Measurements from ENCODE around the gene PDC.
"Not testable (repeated sequence)": the region's sequence is repeated elsewhere in the genome, so short reads cannot be mapped to it uniquely, and the experiment has no call there.

The PDC gene

DNA sequence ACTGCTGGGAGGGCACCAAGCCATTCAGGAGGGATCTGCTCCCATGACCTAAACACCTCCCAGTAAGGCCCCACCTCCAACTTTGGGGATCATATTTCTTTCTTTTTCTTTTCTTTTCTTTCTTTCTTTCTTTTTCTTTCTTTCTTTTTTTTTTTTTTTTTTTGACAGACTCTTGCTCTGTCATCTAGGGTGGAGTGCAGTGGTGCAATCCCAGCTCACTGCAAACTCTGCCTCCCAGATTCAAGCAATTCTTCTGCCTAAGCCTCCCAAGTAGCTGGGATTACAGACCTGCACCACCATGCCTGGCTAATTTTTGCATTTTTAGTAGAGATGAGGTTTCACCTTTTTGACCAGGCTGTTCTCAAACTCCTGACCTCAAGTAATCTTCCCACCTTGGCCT lies 4.6 kb upstream of the PDC start:
- DNase-seq = not testable (repeated sequence)

- DNase-seq = no peak
Measured at GRCh38 chr1:186463926-186464325, 3.0 kb upstream of the PDC start.

DNA sequence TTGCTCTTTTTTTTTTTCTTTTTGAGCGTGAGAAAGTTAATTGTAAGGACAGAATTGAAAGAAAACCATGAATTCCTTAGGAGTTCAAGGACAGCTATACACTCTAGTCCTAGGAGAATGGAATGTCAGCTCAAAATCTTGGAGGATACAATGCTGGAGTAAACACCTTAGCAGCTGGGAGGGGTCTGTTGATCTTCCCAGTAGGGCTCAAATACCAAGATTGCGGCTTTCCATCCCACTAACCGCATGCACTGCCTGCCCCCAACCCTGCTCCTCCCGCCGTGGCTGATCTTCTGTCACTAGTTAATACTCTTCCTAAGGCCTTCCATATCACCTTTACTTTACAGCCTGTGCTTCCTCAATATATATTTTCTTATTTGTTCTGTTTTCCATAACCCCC lies 2.6 kb upstream of the PDC start:
- DNase-seq = no peak

- DNase-seq = not testable (repeated sequence)
Measured at GRCh38 chr1:186459161-186459560, 1.8 kb downstream of the PDC start.

DNA sequence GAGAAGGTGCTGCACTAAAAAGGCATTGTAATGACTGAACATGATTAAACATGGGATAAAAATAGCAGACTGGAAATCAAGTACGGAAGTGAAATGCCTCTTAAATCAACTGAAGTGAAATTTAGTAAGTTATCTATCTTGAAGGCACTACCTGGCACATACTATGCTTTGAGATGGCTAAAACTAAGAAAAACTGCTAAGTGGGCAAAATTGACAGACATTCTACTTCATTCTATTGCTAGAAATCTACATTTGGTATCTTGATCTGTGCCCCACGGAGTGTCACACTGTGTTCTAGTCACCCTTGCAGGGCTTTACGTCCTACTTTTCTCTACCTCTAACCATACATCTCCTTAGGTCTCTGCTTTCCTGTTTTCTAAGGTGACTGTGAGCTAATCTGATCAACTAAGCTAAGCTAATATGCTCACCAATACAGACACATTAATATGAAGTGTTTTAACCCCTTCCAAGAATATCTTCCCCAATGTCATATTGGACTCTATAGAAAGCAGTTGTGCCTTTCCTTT lies 4.1 kb downstream of the PDC start:
- no peak for DNase-seq

- no peak for DNase-seq
Measured at GRCh38 chr1:186454981-186455380, 5.9 kb downstream of the PDC start.

DNA sequence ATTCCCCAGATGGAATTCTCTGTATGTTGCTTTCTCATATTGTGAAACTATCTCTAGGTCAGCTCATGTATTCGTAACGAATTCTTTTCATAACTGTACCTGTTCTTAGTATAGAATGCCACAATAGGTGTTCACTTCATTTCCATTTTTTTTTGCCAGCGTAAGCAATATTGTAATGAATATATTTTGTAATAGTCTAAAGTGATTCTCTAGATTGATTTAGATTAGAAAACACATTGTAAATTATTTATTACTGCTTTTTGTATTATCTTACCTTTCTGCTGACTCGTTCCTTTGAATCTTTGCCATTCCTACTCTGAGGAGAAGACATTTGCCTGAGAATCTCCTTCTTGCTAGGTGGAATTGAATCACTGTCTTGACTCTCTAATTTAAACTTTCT lies 14.8 kb downstream of the PDC start:
- no peak for DNase-seq

GRCh38 chr1:186443638-186444037 lies 17.3 kb downstream of the PDC start:
- DNase-seq = no peak

DNA sequence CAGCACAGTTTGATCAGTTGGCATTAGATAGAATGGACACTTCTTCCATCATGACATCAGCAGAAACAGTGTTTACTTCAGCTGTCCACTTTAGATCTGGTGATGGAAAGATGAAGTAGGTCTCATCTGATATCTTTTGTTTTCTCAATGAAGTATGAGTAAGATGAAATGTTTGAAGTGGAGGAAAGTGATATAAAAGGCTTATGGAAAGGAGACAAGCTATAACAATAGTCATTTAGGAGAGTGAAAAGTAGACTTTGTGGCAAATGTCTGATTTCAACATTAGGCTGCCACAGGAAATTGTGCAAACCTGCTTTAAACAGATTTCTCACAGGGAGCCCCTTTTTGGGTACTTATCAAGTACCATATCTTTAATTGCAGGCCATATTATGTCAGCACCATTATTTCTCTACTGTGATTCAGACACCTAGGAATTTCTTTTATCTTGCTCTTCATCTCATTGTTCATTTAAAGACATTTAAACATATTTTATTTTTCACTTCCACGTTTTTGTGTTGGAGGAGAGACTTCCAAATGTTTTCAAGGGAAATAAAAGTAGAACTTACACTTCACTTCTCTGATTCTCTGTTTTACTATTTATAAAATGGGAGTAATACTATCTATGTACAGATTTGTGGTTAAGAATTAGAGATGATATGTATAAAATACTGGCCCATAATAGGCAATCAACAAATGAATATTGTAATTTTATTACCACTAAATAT lies 18.1 kb downstream of the PDC start:
- DNase-seq = no peak

- no peak for DNase-seq
Measured at GRCh38 chr1:186440584-186440983, 20.3 kb downstream of the PDC start.

- DNase-seq = no peak
Measured at GRCh38 chr1:186438567-186438966, 22.3 kb downstream of the PDC start.

GRCh38 chr1:186435336-186435735 lies 25.6 kb downstream of the PDC start:
- no peak for DNase-seq

GRCh38 chr1:186429017-186429416 lies 31.9 kb downstream of the PDC start:
- DNase-seq = no peak

DNA sequence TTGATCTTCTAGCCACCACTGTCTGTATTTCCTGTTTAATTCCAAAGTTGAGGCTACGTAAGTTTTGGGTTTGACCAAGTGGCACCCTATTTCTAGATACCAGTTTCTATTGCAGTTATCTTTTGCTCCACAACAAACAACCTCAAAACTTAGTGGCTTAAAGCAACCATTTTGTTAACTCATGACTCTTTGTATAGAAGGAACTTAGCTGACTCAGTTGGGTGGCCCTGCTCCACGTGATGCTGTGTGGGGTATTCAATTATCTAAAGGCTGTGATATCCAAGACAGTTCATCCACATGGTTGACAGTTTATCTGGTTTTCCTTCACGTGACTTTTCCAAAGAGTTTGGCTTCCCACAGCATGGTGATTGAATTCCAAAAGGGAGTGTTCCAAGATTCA lies 34.8 kb downstream of the PDC start:
- no peak for DNase-seq

DNA sequence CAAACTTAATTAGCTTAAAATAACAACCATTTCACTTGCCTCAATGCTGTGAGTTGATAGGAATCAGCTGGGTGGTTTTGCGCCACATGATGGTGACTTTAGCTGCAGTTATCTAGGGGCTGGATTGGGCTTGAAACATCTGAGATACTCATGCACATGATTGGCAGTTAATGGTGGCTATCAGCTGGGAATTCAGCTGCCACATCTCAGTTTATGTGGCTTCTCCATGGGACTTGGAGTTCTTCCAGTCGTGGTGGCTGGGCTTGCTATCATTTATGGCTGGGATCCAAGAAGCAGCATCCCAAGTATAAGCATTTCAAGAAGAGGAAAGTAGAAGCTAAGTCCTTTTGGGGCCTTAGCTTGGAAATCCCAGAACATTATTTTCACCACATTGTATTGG lies 36.4 kb downstream of the PDC start:
- DNase-seq = no peak

GRCh38 chr1:186421446-186421845 lies 39.5 kb downstream of the PDC start:
- no peak for DNase-seq

GRCh38 chr1:186420923-186421322 lies 40.0 kb downstream of the PDC start:
- no peak for DNase-seq

GRCh38 chr1:186420311-186420710 lies 40.6 kb downstream of the PDC start:
- DNase-seq = no peak

DNA sequence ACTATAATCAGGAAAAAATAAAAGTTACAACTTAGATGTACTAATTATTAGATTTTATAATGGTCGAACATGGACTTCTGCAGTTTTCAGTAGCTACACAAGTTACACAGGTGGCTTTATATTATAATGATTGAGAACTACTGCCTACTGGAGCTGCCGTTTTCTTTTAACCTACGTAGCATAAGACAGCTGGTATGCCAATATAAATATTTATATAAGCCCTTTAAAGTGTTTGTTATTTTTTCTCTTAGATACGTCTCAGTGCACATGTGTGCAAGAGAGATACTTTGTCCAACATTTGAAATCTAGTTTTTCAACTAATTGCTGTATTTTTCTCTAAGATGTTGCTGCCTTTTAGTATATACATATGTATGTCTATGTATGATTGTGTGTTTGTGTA lies 42.4 kb downstream of the PDC start:
- DNase-seq = no peak

- no peak for DNase-seq
Measured at GRCh38 chr1:186413319-186413718, 47.6 kb downstream of the PDC start.

DNA sequence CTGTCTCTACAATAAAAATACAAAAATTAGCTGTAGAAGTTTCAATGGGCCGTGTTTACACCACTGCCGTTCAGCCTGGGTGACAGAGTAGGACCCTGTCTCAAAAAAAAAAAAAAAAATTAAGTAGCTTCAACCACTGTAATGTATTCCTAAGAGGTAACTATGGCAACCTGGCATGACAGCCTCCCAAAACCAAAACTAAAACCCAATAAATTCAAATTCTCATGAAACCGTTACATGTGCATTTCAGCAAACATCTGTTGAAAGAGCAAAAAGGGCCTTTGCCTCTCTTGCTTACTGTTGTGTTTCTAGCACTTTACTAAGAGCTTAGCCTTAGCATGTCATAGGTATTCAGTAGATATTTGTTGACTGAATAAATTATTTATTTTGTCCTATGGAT lies 51.8 kb downstream of the PDC start:
- no peak for DNase-seq

- no peak for DNase-seq
Measured at GRCh38 chr1:186404454-186405051, 56.4 kb downstream of the PDC start.

DNA sequence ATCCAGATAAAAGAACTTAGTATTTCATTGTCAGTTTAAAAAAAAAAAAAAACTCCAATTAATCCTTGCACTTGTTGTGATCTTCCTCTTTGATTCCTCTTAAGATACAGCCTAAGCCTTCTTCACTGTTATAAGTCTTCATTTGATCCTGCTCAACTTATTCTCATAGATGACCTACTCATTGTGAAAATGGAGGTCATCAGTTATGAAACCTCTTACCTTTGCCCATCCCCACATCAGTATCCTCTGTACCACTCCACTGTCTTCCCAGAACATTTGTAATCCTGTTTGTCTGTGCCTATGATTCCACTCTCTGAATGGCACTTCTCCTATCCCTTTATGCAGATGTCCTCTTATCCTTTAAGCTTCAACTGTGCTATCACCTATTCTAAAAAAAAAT lies 57.3 kb downstream of the PDC start:
- no peak for DNase-seq

GRCh38 chr1:186401446-186401845 lies 59.5 kb downstream of the PDC start:
- DNase-seq = not testable (repeated sequence)

Measured in GOT3 (cell line).